ENCODE results near the gene EEF1A2.

GRCh38 chr20:63531686-63532448 is 33.0 kb upstream of the EEF1A2 start:
- no peak for TF ChIP-seq GATA3 (IDR thresholded peaks at IDR 0.05; ENCODE audit: low read depth, low read length)
- TF ChIP-seq GATA2 (IDR thresholded peaks at IDR 0.05; ENCODE audit: low read depth, low read length), result no peak

All from SH-SY5Y (cell line).